Immature natural killer cell (primary cell): ENCODE measurements around the gene DCLK1. TPM values are rescaled to one million over a fixed set of nuclear protein-coding genes. Genes with fewer than 3 reads are reported as not detected.

ENCODE experiments used
- DNase-seq, 3 donors: peaks; one replicate each; pipeline ENCODE4 v3.0.0; 2022; ENCODE audit warnings: mixed read lengths in 1 of 3
- H3K27ac Mint-ChIP-seq, 6 donors: one replicate each; pipeline ENCODE4 v1.8.0; 2020; ENCODE audit warnings: mixed read lengths in 6 of 6, mild to moderate bottlenecking in 5 of 6, inconsistent platforms in 4 of 6, moderate library complexity in 3 of 6
- H3K27me3 Mint-ChIP-seq, 3 donors: one replicate each; pipeline ENCODE4 v1.8.0; 2020 to 2021; ENCODE audit warnings: low read depth in 3 of 3, mild to moderate bottlenecking in 3 of 3, mixed read lengths in 3 of 3, moderate library complexity in 3 of 3, inconsistent platforms in 1 of 3
- H3K36me3 Mint-ChIP-seq, 3 donors: one replicate each; pipeline ENCODE4 v1.8.0; 2020; ENCODE audit warnings: mixed read lengths in 3 of 3, inconsistent platforms in 2 of 3, mild to moderate bottlenecking in 2 of 3
- H3K4me1 Mint-ChIP-seq, 2 donors: one replicate each; pipeline ENCODE4 v1.8.0; 2020; ENCODE audit warnings: inconsistent platforms in 2 of 2, mild to moderate bottlenecking in 2 of 2, mixed read lengths in 2 of 2, moderate library complexity in 1 of 2
- H3K4me3 Mint-ChIP-seq, 5 donors: one replicate each; pipeline ENCODE4 v1.8.0; 2020; ENCODE audit warnings: mild to moderate bottlenecking in 5 of 5, mixed read lengths in 5 of 5, inconsistent platforms in 3 of 5, moderate library complexity in 3 of 5
- H3K9me3 Mint-ChIP-seq, 6 donors: one replicate each; pipeline ENCODE4 v1.8.0; 2020; ENCODE audit warnings: mild to moderate bottlenecking in 6 of 6, mixed read lengths in 6 of 6, inconsistent platforms in 4 of 6, moderate library complexity in 3 of 6
- polyA plus RNA-seq, 3 donors: library from polyadenylated mRNA; unstranded; fragments of 300-500 nt; fragmentation: Illumina TruSeq; gene quantifications; one replicate each; pipeline ENCODE4 v1.2.3, GENCODE V29; 2021

Gene DCLK1
- polyA plus RNA-seq, 3 donors from 2014 or later = not detected

DNA sequence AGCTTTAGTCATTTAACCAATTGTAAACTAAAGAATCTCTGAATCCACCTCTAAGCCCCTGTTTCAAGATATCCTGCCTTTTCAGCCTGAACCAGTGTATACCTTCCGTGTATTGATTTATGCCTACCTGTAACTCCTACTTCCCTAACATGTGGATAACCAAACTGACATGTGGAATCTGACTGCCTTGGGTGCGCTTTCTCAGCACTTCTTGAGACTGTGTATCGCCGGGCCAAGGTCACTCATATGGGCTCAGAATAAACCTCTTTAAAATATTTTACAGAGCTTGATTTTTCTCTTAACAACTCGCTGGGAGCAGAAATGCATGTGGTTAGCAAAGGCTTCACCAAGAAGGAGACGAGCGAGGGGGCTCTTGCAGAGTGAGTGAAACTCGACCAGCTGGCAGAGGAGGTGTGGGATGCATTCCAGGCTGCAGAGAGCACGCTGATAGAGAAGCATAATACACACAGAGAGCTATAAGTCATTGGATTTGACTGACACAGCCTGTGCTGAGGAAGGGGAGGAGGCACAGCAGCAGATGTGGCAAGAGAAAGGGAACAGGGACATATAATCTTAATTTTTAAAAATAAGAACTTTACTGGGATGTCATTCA is 386.5 kb downstream of the DCLK1 start:
- H3K9me3 Mint-ChIP-seq = peaks cover 0 to 5% (median under 1%) of the 10 kb centered on the region in 6 donors
- peaks cover 0 to 3% (median 2%) of the 10 kb centered on the region in 3 donors for H3K27me3 Mint-ChIP-seq

DNA sequence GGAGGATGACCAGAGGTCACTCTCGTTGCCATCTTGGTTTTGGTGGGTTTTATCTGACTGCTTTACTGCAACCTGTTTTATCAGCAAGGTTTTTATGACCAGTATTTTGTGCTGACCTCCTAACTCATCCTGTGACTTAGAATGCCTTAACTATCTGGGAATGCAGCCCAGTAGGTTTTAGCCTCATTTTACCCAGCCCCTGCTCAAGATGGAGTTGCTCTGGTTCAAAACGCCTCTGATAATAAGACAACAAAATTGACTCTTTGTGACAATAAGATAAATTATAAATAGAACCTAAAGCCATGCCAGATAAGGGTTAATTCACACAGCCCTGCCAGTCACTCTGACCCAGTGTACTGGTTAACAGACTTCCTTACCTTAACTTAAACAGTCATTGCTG is 387.0 kb downstream of the DCLK1 start:
- H3K27me3 Mint-ChIP-seq = peaks cover 0 to 3% (median 2%) of the 10 kb centered on the region in 3 donors
- no peak for DNase-seq
- H3K9me3 Mint-ChIP-seq = peaks cover 0 to 5% (median under 1%) of the 10 kb centered on the region in 6 donors
- H3K27ac Mint-ChIP-seq = no peak overlapping the region
- no peaks in the 10 kb centered on the region for H3K36me3 Mint-ChIP-seq
- no peak overlapping the region for H3K4me3 Mint-ChIP-seq
- H3K4me1 Mint-ChIP-seq = no peaks in the 10 kb centered on the region

More for the DNA sequence above, 386.5 kb downstream of the DCLK1 start:
- no peak overlapping the region for H3K4me3 Mint-ChIP-seq
- H3K27ac Mint-ChIP-seq = no peak overlapping the region
- no peak for DNase-seq
- no peaks in the 10 kb centered on the region for H3K4me1 Mint-ChIP-seq
- no peaks in the 10 kb centered on the region for H3K36me3 Mint-ChIP-seq

- H3K27ac Mint-ChIP-seq = no peak overlapping the region
- H3K36me3 Mint-ChIP-seq = no peaks in the 10 kb centered on the region
- H3K4me1 Mint-ChIP-seq = no peaks in the 10 kb centered on the region
- no peak for DNase-seq
- peaks cover 0 to 5% (median 0%) of the 10 kb centered on the region in 6 donors for H3K9me3 Mint-ChIP-seq
- no peak overlapping the region for H3K4me3 Mint-ChIP-seq
- peaks cover 0 to 3% (median 0%) of the 10 kb centered on the region in 3 donors for H3K27me3 Mint-ChIP-seq
Measured at GRCh38 chr13:35743165-35743564, 388.0 kb downstream of the DCLK1 start.

DNA sequence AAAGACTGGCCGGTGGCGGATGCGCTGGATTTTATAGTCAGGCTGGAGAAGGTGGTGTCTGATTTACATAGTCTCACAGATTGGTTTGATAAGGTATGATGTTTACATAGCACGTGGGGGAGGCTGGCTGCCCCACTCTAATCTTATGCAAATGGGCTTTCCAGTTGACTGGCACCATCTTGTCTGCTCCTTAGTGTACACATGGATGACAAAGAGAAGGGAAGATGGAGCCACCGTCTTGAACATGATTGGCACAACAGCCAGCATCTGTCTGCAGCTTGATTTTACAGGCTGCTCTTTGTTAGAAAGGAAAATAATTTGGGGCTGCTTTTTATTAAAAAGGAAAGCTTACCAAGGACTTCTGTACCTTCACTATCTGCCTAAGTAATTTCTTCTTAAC is 389.5 kb downstream of the DCLK1 start:
- Mint-ChIP-seq H3K36me3 (no peaks in the 10 kb centered on the region), H3K9me3 (peaks cover 0 to 5% (median 0%) of the 10 kb centered on the region in 6 donors), H3K27me3 (peaks cover 0 to 3% (median 0%) of the 10 kb centered on the region in 3 donors), H3K4me1 (no peaks in the 10 kb centered on the region), H3K4me3 (no peak overlapping the region), H3K27ac (no peak overlapping the region)
- DNase-seq = no peak

DNA sequence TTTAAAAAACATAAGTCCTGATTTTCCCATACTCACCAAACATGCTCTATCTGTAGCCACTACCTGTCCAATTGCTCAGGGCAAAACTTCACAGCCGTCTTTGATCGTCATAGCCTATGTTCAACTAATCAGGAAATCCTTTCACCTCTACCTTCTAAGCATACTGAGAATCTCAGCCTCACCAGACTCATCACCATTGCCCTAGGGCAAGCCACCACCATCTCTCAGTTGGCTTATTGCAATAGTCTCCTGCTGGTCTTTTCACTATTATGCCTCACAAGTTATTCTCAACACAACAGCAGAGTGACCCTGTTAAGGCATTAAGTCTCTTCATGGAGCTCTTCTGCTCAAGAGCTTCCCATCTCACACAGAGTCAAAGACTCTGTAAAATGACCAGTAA is 394.3 kb downstream of the DCLK1 start:
- Mint-ChIP-seq H3K27me3 (peaks cover 0 to 4% (median 3%) of the 10 kb centered on the region in 3 donors), H3K9me3 (peaks cover 0 to 2% (median 0%) of the 10 kb centered on the region in 6 donors), H3K27ac (no peak overlapping the region), H3K36me3 (no peaks in the 10 kb centered on the region), H3K4me1 (no peaks in the 10 kb centered on the region), H3K4me3 (no peak overlapping the region)
- no peak for DNase-seq

DNA sequence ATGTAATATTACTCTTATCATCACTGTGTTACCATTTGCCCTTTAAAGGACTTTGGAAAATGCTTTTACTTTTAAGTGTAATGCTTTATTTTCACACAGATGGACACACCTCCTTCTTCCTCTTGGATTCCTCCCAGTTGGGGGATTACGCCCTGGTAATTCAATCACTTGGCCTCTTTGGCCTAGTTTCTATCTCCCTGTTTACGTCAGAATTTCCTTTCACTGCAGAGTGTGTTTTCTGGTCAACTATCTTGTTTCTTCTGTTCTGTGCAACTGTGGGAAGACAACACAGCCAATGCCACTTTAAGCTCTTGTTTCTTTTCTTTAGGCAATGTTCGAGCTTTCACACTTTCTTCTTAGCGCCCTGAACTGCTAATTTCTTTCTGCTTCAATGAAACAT is 397.4 kb downstream of the DCLK1 start:
- H3K27ac Mint-ChIP-seq = no peak overlapping the region

DNA sequence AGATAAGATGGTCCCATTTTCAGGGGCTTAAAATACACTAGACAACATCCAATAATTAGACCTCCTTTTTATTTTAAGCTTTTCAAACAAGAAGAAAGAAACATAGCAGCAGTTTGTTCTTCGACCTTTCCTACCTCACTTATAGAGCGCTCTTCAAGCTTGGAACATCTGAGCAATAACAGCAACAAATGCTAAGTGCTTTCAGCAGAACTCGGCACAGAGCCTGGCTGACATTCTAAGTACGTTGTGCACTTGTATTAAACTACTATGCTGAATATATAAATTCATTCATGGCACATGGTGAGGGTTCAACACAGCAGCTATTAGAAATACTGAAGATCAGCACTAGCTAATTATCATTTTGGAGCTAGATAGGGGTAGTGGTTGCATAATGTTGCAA is 398.6 kb downstream of the DCLK1 start:
- H3K36me3 Mint-ChIP-seq = no peaks in the 10 kb centered on the region
- no peak overlapping the region for H3K27ac Mint-ChIP-seq
- H3K27me3 Mint-ChIP-seq = peaks cover 0 to 4% (median 0%) of the 10 kb centered on the region in 3 donors
- peaks cover 4 to 6% of the 10 kb centered on the region in 2 donors for H3K4me1 Mint-ChIP-seq
- peaks cover 0 to 2% (median 0%) of the 10 kb centered on the region in 6 donors for H3K9me3 Mint-ChIP-seq
- H3K4me3 Mint-ChIP-seq = no peak overlapping the region
- no peak for DNase-seq

More for the DNA sequence above, 397.4 kb downstream of the DCLK1 start:
- Mint-ChIP-seq H3K4me1 (peaks cover 4 to 6% of the 10 kb centered on the region in 2 donors), H3K9me3 (peaks cover 0 to 2% (median 0%) of the 10 kb centered on the region in 6 donors), H3K27me3 (peaks cover 0 to 4% (median 0%) of the 10 kb centered on the region in 3 donors), H3K4me3 (no peak overlapping the region), H3K36me3 (no peaks in the 10 kb centered on the region)
- no peak for DNase-seq

GRCh38 chr13:35731471-35731870 is 399.7 kb downstream of the DCLK1 start:
- Mint-ChIP-seq H3K36me3 (no peaks in the 10 kb centered on the region), H3K27ac (no peak overlapping the region), H3K9me3 (peaks cover 0 to 2% (median 0%) of the 10 kb centered on the region in 6 donors), H3K4me1 (peaks cover 4 to 6% of the 10 kb centered on the region in 2 donors), H3K4me3 (no peak overlapping the region), H3K27me3 (peaks cover 0 to 4% (median 0%) of the 10 kb centered on the region in 3 donors)
- no peak for DNase-seq

DNA sequence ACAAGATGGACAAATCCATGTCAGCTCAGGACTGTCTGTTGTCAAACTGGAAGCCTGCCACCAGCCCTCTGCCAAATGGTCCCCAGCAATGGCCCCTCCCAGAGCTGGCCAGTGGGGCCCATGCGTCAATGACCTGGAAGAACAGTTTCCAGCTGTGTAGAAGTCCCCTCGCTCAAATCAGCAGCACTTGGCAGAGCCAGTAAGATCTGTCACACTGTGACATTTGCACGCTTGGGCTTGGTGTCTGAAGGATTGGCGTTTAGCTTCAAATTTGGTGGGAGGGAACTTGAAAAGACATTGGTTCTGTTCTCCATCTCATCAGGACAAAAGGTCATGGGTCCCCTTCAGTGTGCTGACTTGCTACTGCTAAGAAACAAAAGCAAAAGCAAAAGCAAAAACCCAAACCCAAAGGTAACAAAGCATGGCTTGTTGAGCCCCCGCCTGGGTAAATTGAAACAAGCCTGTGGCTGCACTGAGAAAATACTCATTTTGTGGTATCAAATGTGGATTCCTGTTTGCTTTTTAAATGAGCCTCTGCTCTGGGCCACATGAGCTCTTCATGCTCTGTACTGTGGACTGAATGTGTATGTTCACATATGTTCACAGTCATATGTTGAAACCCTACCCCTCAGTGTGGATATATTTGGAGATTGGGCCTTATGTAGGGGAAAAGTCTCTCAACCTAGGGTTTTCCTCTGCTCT is 401.1 kb downstream of the DCLK1 start:
- H3K9me3 Mint-ChIP-seq = peaks cover 0 to 2% (median 0%) of the 10 kb centered on the region in 6 donors
- peaks cover 0 to 4% (median 0%) of the 10 kb centered on the region in 3 donors for H3K27me3 Mint-ChIP-seq
- no peak overlapping the region for H3K27ac Mint-ChIP-seq
- DNase-seq = no peak
- no peak overlapping the region for H3K4me3 Mint-ChIP-seq
- H3K36me3 Mint-ChIP-seq = no peaks in the 10 kb centered on the region
- peaks cover 4 to 6% of the 10 kb centered on the region in 2 donors for H3K4me1 Mint-ChIP-seq

DNA sequence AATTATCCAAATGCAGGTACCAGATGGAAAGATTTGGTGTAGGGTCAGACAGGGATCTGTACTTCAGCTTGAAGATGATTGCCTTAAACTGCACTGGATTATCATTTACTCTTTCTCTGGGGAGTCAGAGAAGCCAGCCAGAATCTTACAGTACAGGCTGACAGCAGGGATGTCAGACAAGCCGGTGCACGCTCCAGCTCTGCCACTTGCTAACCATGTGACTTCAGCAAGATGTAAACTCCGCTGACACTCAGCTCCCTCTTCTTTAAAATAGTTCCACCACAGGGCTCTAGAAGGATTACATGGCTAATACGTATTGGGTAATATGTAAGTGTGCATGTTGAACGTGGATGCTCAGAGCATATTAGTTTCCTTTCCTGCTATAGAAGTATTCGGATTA is 403.3 kb downstream of the DCLK1 start:
- H3K36me3 Mint-ChIP-seq = no peaks in the 10 kb centered on the region
- H3K27me3 Mint-ChIP-seq = peaks cover 0 to 3% (median 0%) of the 10 kb centered on the region in 3 donors
- H3K4me1 Mint-ChIP-seq = peaks cover 4 to 6% of the 10 kb centered on the region in 2 donors
- DNase-seq = no peak
- peaks cover 0 to 2% (median 0%) of the 10 kb centered on the region in 6 donors for H3K9me3 Mint-ChIP-seq
- no peak overlapping the region for H3K27ac Mint-ChIP-seq
- H3K4me3 Mint-ChIP-seq = no peak overlapping the region

DNA sequence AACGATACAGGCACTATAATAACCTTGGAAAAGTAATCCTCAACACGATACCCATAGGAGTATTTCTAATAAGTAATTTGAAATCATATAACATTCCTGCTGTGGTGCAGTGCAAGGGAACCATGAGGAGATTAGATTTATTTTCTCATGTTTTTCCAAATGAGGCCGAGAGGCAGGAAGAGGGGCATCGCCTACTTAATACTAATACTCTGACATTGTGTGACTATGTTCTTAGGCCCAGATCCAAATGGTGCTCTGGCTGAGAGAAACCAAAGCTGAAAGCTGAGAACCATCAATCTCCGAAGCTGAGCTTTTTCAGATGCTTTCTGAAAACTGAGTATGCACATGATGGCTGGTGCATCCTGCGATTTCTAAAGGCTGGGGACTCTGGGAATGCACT is 406.7 kb downstream of the DCLK1 start:
- no peak overlapping the region for H3K27ac Mint-ChIP-seq
- no peaks in the 10 kb centered on the region for H3K9me3 Mint-ChIP-seq
- peaks cover 9% of the 10 kb centered on the region in 2 donors for H3K4me1 Mint-ChIP-seq
- peaks cover 0 to 8% (median 0%) of the 10 kb centered on the region in 3 donors for H3K27me3 Mint-ChIP-seq
- H3K4me3 Mint-ChIP-seq = no peak overlapping the region
- DNase-seq = no peak
- H3K36me3 Mint-ChIP-seq = no peaks in the 10 kb centered on the region

DNA sequence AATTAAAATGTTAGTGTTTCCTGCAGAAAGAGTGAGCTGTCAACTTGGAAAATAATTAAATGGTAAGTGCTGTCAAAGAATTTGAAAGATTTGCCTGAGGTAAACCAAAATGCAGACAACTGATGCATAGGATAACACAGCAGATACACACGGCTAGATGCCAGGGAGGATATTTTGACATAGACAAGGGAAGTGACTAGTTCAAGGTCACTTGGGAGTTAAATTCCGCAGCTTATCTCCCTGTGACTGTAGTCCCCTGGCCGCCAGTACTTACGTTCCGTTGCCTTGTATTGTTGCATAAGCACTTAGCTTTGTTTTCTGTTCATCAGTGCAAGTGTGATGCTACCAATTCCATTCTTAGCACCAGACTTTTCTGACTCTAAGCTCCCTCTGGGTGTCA is 407.4 kb downstream of the DCLK1 start:
- peaks cover 0 to 8% (median 0%) of the 10 kb centered on the region in 3 donors for H3K27me3 Mint-ChIP-seq
- H3K4me3 Mint-ChIP-seq = no peak overlapping the region
- H3K27ac Mint-ChIP-seq = no peak overlapping the region
- DNase-seq = no peak
- H3K36me3 Mint-ChIP-seq = no peaks in the 10 kb centered on the region
- peaks cover 9% of the 10 kb centered on the region in 2 donors for H3K4me1 Mint-ChIP-seq
- no peaks in the 10 kb centered on the region for H3K9me3 Mint-ChIP-seq

- Mint-ChIP-seq H3K4me1 (peaks cover 9% of the 10 kb centered on the region in 2 donors), H3K27me3 (peaks cover 0 to 8% (median 0%) of the 10 kb centered on the region in 3 donors), H3K9me3 (no peaks in the 10 kb centered on the region), H3K36me3 (no peaks in the 10 kb centered on the region), H3K4me3 (no peak overlapping the region), H3K27ac (no peak overlapping the region)
- DNase-seq = no peak
Measured at GRCh38 chr13:35723053-35723461, 408.1 kb downstream of the DCLK1 start.

DNA sequence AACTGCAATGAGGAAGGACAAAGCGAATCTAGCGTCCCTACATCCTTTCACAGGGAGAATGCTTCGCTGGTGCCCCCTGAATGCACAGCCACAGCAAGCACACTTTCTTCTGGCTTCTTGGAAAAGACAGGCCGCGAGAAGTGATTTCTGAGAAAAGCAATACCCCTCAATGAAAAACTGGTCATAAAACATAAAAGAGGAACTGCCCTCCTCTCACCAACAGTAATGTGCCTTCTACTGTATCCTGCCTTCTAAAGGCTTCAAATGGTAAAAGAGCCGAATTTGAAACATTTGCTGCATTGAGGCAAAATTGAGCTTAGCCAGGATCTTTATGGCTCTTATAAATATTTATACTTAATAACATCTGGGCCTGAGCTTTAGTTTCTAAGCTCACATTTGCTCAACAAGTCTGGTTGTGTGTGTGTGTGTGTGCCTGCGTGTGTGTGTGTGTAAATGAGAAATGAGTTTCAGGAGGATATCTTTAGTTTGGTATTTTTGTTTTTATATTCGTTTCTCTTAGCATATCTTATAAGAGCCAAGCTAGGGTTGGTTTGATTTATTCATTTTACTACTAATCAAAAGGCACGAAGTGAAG is 408.6 kb downstream of the DCLK1 start:
- Mint-ChIP-seq H3K27ac (no peak overlapping the region), H3K36me3 (no peaks in the 10 kb centered on the region), H3K4me1 (peaks cover 9% of the 10 kb centered on the region in 2 donors), H3K27me3 (peaks cover 0 to 8% (median 0%) of the 10 kb centered on the region in 3 donors), H3K9me3 (no peaks in the 10 kb centered on the region), H3K4me3 (no peak overlapping the region)
- no peak for DNase-seq
